Right atrium auricular region (tissue), 2 donors: ENCODE data around the gene CRYAA. TPM values are rescaled to one million over a fixed set of nuclear protein-coding genes. Genes with fewer than 3 reads are reported as not detected.
A peak's percentile ranks its signal among the peaks of the same experiment; 100 is the strongest.
"Not testable (repeated sequence)": the region's sequence is repeated elsewhere in the genome, so short reads cannot be mapped to it uniquely, and the experiment has no call there.

Experiments used
- DNase-seq: peaks from one replicate; pipeline ENCODE4 v3.0.0-alpha.2; 2019; ENCODE audit warnings: low spot score
- H3K27ac ChIP-seq, 2 donors: fragments of 200-600 bp; sonication (generic); 1 replicate in 1 of 2; 2 replicates in 1 of 2; pipeline ENCODE4 v1.5.1; 2016 to 2019
- H3K27me3 ChIP-seq, 2 donors: fragments of 200-600 bp; sonication (generic); one replicate each; pipeline versions ENCODE4 v1.5.1 to v1.6.0; 2017 to 2019
- H3K36me3 ChIP-seq: fragments of 200-600 bp; sonication (generic); one replicate; pipeline ENCODE4 v1.5.1; 2016
- H3K4me1 ChIP-seq, 2 donors: fragments of 200-600 bp; sonication (generic); one replicate each; pipeline versions ENCODE4 v1.5.1 to v1.6.0; 2017 to 2019
- H3K4me3 ChIP-seq, 2 donors: fragments of 200-600 bp; sonication (generic); 1 replicate in 1 of 2; 2 replicates in 1 of 2; pipeline ENCODE4 v1.5.1; 2017 to 2019; ENCODE audit warnings: mild to moderate bottlenecking in 1 of 2, moderate library complexity in 1 of 2
- H3K9me3 ChIP-seq, 2 donors: fragments of 200-600 bp; sonication (generic); one replicate each; pipeline ENCODE4 v1.5.1; 2019
- total RNA-seq, 2 donors: library from RNA; depleted of rRNA; stranded (reverse); fragments of >200 nt; gene quantifications; one replicate each; pipeline ENCODE4 v1.1.0, GENCODE V29; 2016

The CRYAA gene
- total RNA-seq, 2 donors from 2014 or later, result not detected

DNA sequence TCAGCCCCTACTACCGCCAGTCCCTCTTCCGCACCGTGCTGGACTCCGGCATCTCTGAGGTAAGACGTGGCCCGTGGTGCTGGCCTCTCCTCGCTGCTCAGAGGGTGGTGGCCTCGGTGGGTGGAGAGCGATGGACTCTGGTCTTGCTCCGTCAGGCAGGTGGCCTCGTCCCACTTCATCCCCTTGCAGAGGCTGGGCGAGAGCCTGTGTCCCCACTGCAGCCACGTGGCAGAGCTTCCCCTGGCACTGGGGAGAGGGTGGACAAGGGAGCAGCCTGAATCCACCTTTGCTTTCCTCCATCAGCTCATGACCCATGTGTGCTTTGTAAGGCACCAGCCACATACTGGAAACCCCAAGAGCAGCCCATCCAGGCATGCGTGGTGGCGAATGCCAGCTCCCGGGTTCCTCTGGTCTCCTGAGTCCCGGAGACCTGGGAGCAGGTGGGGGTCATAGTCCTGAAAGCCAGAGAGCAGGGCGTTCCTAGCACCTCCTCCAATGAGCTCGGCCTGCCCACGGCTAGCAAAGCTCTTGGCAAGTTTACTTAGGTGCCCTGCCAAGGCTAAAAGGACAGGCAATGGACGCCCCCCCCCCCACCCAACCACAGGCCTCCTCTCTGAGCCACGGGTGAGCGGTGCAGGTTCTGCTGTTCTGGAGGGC lies 550 bp downstream of the CRYAA start:
- DNase-seq, H3K36me3 ChIP-seq, H3K4me3 ChIP-seq, H3K27ac ChIP-seq, H3K9me3 ChIP-seq, H3K4me1 ChIP-seq, H3K27me3 ChIP-seq: not testable (repeated sequence)

DNA sequence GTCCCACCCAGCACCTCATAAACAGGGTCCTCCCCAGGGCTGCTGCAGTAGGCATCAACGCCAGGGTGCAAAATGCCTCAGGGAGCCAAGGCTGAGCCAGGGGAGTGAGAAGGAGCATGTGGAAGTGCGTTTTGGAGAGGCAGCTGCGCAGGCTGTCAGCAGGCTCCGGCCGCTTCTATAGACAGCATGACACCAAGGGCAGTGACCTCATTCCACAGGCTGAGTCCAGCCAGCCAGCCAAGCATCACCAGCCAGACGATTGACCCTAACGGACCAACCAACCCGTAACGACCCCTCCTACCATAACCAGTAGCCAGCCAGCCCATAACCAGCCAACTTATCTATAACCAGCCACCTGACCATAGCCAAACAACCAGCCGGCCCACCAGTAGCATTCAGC lies 1.1 kb downstream of the CRYAA start:
- not testable (repeated sequence) for H3K4me1 ChIP-seq, H3K27ac ChIP-seq, H3K27me3 ChIP-seq, DNase-seq, H3K4me3 ChIP-seq, H3K9me3 ChIP-seq, H3K36me3 ChIP-seq

DNA sequence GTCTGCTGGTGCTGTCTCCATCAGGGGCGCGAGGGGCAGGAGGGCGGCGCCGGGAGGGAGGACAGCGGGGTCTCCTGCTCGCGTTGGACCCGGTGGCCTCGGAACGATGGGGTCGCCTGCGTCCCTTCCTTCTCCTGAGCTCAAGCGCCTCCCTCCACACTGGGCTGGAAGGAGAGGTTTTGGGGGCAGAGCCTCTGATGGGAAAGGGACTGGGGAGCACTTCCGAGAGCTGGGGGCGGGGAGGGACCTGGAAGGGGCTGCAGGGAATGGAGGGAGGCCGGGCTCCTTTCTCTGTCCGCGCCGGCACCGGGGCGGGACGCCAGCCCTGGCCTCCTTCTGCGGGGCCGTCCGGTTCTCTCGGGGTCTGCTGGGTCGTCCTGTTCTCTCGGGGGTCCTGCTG lies 4.0 kb downstream of the CRYAA start:
- not testable (repeated sequence) for DNase-seq, H3K27me3 ChIP-seq, H3K9me3 ChIP-seq, H3K36me3 ChIP-seq, H3K4me3 ChIP-seq, H3K4me1 ChIP-seq, H3K27ac ChIP-seq

DNA sequence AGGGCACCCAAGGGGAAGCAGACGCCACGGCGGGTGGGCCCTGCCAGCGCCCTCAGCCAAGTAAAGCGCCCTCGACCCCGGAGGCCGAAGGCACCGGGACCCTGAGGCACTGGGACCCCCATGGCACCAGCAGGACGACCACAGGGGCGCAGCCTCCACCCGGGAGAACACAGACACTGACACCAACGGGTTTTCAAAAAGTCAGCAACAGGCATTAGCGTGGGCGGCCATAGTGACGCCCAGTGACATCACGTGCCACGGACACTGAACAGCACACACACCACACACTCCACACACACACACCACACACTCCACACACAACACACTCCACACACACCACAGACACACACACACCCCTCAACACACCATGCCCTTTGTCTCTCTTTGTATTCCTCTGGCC lies 4.6 kb downstream of the CRYAA start:
- H3K4me3 ChIP-seq, H3K9me3 ChIP-seq, H3K36me3 ChIP-seq, H3K27ac ChIP-seq, H3K4me1 ChIP-seq, H3K27me3 ChIP-seq, DNase-seq: not testable (repeated sequence)

DNA sequence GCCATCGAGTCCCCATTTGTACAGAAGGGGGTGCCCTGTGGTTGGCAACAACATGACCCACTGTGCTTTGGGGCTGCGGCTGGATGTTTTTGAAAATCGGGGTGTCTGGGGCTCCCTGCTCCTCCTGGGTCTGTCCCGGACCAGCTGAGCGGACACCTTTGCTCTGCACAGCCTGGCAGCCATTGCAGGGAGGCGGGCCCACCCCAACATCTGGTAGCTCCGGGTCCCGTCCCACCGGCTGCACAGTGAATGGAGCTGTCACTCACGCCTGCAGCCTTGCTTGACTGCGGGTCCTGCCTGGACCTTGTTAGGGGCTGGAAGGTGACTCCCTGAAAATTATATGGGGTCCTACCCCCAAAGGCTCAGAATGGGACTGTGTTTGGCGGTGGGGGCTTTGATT lies 5.1 kb downstream of the CRYAA start:
- H3K9me3 ChIP-seq, H3K36me3 ChIP-seq, H3K4me3 ChIP-seq, H3K4me1 ChIP-seq, H3K27ac ChIP-seq, H3K27me3 ChIP-seq: not testable (repeated sequence)
- DNase-seq, result peak; percentile 23

DNA sequence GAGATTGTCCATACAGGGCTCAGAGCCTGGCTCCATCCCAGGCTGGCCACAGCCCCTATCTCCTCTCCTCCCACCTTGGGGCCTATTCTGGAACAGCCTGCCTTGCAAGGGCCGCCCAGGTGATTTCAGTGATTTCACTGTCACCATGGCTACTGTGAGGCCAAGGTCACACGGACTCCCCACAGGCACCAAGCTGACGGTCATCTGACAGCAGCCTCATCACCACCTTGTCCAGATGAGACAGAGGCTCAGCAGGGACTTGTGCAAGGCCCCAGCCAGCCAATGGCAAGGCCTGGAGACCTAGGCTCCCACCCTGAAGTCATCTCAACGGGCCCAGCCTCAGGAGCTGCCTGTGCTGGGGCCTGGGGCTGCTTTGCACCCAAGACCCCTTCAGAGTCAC lies 6.2 kb downstream of the CRYAA start:
- not testable (repeated sequence) for H3K36me3 ChIP-seq, H3K9me3 ChIP-seq, H3K4me3 ChIP-seq, H3K27ac ChIP-seq, DNase-seq, H3K27me3 ChIP-seq, H3K4me1 ChIP-seq

DNA sequence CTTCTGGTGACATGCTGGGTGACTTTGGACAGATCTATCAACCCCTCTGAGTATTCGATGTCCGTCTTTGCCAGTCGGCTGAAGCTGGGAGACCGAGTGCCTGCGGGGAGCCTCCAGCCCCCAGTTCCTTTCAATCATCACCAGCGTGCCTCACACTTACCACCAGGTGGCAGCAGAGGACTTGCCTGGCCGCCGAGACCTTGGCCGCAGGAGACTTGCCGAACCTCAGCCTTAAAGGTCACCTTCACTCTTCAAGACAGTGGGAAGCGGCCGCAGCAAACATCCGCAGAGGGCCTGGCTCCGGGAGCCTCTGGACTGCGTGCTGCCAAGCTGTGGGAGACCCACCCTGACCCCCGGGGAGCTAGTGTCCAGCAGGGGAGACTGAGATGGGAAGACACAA lies 7.8 kb downstream of the CRYAA start:
- H3K9me3 ChIP-seq, H3K4me3 ChIP-seq, H3K27me3 ChIP-seq, H3K27ac ChIP-seq, H3K36me3 ChIP-seq, DNase-seq, H3K4me1 ChIP-seq: not testable (repeated sequence)

DNA sequence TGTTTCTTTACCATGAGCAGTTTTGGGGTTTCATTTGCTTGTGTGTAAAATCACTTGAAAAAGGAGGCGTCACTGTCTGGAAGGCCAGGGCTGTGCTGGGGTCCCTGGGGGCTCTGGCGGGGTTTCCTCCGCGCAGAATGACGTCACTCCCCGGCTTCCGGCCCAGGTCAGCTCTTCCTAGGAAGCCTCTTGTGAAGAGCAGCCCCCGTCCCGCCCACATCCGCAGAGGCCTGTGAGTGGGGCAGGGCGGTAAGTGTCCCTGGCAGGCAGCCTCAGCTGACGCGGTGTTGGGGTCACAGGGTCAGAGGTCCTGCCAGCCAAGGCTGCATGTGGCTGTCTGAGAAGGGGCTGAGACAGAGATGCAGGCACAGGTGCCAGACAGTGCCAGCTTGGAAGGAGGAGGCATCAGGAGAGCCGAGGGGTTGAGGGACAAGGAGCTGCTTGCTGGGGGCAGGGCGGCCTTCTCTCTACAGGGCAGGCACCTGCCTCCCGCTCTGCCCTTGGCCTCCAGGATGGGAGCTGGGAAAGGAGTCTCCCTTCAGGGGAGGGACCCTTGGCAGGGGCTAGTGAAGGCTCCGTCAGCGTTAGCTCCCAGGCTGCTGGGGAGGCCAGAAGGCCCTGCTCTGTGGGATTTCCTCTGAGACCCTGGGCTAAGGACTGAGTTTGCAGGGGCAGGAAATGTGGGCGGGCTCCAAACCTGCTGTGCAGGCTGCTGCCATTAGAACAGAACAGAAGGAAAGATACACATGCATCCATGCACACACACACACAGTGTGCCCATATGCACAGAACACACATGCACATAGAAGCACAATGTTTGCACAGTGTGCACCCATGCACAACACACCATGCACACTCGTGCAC lies 8.5 kb downstream of the CRYAA start:
- not testable (repeated sequence) for H3K36me3 ChIP-seq, H3K4me3 ChIP-seq, H3K27me3 ChIP-seq, H3K27ac ChIP-seq, H3K9me3 ChIP-seq, H3K4me1 ChIP-seq, DNase-seq

DNA sequence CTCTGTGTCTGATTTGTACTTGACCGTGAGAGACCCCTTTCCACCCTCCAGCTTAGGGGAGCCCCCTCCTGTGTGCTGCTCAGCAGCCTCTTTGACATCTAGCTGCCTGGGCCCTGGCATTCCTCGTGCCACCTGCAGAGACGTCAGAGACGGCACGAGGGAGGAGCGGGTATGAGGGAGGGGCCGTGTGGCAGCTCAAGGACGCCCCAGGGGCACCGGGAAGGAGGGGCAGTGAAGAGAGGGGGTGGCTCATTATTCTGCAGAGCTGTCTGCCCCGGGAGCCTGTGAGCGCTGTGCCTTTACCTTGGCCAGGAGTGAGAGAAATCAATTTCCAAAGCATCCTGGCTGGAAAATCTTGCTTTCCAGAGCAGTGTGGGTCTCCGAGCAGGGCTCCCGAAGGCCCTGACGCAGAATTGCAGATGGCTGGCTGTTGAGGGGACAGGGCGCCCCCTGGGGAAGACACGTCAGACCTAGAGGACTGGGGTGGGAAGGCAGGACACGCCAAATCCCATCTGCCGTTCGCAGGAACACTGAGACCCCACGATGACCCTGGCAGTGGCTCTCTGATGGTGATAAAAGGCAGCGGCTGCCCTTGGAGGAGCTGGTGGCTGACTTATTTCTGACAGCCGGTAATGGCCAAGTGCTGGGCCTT lies 9.5 kb downstream of the CRYAA start:
- not testable (repeated sequence) for DNase-seq, H3K27me3 ChIP-seq, H3K4me3 ChIP-seq, H3K36me3 ChIP-seq, H3K27ac ChIP-seq, H3K4me1 ChIP-seq, H3K9me3 ChIP-seq

DNA sequence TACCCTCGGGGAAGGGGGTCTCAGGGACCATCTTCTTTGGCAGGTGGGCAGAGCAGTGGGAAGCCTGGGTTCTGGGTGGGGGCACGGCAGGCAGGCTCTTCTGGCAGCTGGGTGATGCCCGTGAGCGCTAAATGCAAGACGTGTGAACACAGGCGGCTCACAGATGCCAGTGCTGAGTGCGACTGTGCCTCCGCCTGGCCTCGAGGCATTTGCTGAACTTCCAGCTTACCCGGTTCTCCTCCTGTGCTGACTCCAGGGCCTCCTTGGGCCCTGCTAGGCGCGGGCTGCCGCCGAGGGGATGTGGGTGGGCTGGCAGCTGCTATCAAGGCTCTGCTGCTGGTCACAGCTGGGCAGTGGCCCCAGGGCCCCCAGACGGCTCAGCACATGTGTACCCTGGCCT lies 12.2 kb downstream of the CRYAA start:
- not testable (repeated sequence) for H3K36me3 ChIP-seq, H3K27me3 ChIP-seq, DNase-seq, H3K4me3 ChIP-seq, H3K9me3 ChIP-seq, H3K27ac ChIP-seq, H3K4me1 ChIP-seq

DNA sequence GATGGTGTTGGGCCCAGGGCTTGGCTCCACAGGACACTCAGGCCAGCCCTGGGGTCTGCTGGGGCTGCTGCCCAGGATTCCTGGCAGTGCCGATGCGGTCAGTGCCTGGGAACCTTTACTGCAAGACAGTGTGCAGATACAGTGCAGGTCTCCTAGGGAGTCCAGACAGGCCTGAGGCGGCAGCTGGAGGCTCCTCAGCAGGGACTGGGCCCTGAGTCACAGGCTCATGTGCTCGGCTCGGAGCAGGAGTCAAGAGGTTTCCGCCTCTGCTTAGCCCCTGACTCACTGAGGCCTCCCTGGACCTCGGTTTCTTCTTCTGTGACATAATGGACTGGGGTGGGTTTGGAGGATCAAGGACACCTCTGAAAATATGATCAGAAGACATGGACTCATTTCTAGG lies 18.5 kb downstream of the CRYAA start:
- not testable (repeated sequence) for H3K36me3 ChIP-seq, DNase-seq, H3K4me3 ChIP-seq, H3K27me3 ChIP-seq, H3K4me1 ChIP-seq, H3K9me3 ChIP-seq, H3K27ac ChIP-seq
